ENCODE results near the gene MT1A.

Gene MT1A

GRCh38 chr16:56632156-56632847, 6.2 kb upstream of the MT1A start, which contains the start of gene MT1M:
MT1M (plus strand) TSS chr16:56632659; CDS start chr16:56632732, 73 bp downstream.
- Mint-ChIP-seq H3K36me3 (ENCODE audit: low read depth) (no peaks in the 10 kb centered on the region), H3K4me3 (peak within 1 kb of the TSS; percentile 65), H3K27me3 (peaks cover 68% of the 10 kb centered on the region), H3K4me1 (peaks cover 21% of the 10 kb centered on the region), H3K9me3 (no peaks in the 10 kb centered on the region), H3K27ac (no peak within 1 kb of the TSS)
- ATAC-seq (peak; percentile 27), DNase-seq (no peak)

- Mint-ChIP-seq H3K27me3 (peaks cover 74% of the 10 kb centered on the region), H3K27ac (no peak overlapping the region), H3K36me3 (ENCODE audit: low read depth) (no peaks in the 10 kb centered on the region), H3K4me1 (peaks cover 24% of the 10 kb centered on the region), H3K9me3 (no peaks in the 10 kb centered on the region), H3K4me3 (peak overlapping the region; percentile 65)
- ATAC-seq (no peak), DNase-seq (no peak)
Observed at GRCh38 chr16:56632848-56633365, 5.6 kb upstream of the MT1A start.

DNA sequence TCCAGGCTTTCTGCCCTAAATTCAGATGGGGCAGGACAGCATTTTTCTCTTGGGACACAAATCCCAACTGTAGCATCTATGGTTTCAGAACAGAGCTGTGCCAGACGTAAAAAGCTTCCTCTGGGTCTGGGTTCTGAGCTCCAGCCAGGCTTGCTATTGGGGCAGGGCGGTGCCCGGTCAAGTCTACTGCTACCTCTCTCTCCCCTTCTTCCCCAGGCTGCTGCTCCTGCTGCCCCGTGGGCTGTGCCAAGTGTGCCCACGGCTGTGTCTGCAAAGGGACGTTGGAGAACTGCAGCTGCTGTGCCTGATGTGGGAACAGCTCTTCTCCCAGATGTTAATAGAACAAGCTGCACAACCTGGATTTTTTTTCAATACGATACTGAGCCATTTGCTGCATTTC, 4.9 kb upstream of the MT1A start:
- H3K9me3 Mint-ChIP-seq, result no peaks in the 10 kb centered on the region
- H3K27ac Mint-ChIP-seq, result no peak overlapping the region
- H3K4me3 Mint-ChIP-seq, result no peak overlapping the region
- peaks cover 78% of the 10 kb centered on the region for H3K27me3 Mint-ChIP-seq
- DNase-seq, result no peak
- H3K4me1 Mint-ChIP-seq, result peaks cover 27% of the 10 kb centered on the region
- no peaks in the 10 kb centered on the region for H3K36me3 Mint-ChIP-seq (ENCODE audit: low read depth)
- no peak for ATAC-seq

DNA sequence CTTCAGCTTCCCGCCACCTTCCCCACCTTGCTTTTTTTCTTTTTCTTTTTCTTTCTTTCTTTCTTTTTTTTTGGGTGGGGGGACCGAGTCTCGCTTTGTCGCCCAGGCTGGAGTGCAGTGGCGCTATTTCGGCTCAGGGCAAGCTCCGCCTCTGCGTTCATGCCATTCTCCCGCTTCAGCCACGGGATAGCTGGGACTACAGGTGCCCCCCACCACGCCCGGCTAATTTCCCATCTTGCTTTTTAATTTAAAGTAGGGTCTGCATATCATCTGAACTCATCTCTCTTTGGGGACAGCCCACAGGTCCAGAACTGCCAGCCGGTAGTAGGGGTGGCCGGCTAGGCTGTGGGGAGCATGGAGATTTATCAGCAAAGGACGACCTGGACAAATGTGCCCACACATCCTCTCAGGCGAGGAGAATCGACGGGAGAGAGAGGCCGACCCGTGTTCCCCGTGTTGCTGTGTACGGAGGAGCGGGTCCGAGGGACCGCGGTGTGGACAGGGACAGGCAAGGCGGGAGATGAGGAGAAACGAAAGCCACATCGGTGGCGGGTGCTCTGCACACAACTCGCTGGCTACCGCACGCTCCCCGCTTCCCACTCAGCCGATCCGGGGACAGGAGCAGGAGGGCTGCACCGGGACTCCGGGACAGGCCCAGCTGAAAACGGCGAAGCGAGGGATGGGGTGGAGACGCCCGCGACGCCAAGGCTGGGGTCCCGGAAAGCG, 3.6 kb upstream of the MT1A start:
- Mint-ChIP-seq H3K4me3 (peak overlapping the region; percentile 64), H3K27me3 (peaks cover 87% of the 10 kb centered on the region), H3K27ac (no peak overlapping the region), H3K9me3 (no peaks in the 10 kb centered on the region), H3K36me3 (ENCODE audit: low read depth) (no peaks in the 10 kb centered on the region), H3K4me1 (peaks cover 26% of the 10 kb centered on the region)
- no peak for DNase-seq
- no peak for ATAC-seq

DNA sequence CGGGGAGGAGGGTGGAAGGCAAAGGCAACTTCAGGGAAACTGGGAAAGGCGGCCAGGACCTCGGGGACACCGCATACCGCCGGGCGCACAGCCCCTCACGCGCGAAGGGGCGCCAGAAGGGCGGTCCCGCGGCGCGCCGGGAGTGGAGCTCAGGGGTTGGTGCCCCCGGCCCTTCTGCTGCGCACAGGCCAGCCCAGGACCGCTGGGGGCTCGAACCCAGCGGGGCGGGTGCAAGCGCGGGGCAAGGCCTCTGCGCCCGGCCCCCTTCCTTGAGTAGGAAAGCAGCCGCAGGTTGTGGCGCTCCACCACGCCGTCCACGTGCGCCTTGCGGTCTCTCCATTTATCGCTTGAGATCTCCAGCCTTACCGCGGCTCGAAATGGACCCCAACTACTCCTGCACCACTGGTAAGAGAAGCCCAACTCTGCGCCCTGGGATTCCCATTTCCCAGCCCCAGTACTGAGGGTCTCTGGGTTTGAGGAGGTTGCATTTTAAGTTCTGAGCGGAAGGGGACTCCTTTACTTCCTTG, 3.0 kb upstream of the MT1A start:
- H3K4me3 Mint-ChIP-seq, result peak overlapping the region; percentile 53
- peaks cover 88% of the 10 kb centered on the region for H3K27me3 Mint-ChIP-seq
- H3K36me3 Mint-ChIP-seq (ENCODE audit: low read depth), result no peaks in the 10 kb centered on the region
- no peak for ATAC-seq
- H3K4me1 Mint-ChIP-seq, result peaks cover 24% of the 10 kb centered on the region
- H3K9me3 Mint-ChIP-seq, result no peaks in the 10 kb centered on the region
- DNase-seq, result peak; percentile 20
- H3K27ac Mint-ChIP-seq, result no peak overlapping the region

DNA sequence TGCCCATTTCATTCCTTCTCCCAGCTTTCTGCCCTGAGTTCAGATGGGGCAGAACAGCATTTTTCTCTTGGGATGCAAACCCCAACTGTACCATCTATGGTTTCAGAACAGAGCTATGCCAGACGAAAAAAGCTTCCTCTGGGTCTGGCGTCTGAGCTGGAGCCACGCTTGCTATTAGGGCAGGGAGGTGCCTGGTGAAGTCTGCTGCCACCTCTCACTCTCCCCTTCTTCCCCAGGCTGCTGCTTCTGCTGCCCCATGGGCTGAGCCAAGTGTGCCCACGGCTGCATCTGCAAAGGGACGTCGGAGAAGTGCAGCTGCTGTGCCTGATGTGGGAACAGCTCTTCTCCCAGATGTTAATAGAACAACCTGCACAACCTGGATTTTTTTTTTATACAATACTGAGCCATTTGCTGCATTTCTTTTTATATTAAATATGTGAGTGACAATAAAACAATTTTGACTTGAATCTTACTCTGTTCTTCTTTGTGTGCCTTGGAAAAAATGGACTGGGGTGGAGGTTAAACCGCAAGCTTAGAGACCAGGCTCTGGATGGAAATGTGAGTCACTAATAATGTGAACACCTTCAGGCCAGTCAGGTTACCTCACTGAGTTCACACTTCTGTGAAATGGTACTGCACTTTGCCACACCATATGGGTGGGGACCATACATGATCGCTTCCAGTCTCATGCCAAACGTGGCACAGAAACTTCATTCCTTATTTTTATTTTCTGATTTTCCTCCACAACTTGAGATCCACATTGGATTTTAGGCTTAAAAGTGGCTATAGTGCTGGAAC, 1.7 kb upstream of the MT1A start:
- no peak for DNase-seq
- peaks cover 22% of the 10 kb centered on the region for H3K4me1 Mint-ChIP-seq
- H3K36me3 Mint-ChIP-seq (ENCODE audit: low read depth), result no peaks in the 10 kb centered on the region
- H3K27me3 Mint-ChIP-seq, result peaks cover 86% of the 10 kb centered on the region
- no peaks in the 10 kb centered on the region for H3K9me3 Mint-ChIP-seq
- H3K4me3 Mint-ChIP-seq, result no peak overlapping the region
- ATAC-seq, result no peak
- H3K27ac Mint-ChIP-seq, result no peak overlapping the region

DNA sequence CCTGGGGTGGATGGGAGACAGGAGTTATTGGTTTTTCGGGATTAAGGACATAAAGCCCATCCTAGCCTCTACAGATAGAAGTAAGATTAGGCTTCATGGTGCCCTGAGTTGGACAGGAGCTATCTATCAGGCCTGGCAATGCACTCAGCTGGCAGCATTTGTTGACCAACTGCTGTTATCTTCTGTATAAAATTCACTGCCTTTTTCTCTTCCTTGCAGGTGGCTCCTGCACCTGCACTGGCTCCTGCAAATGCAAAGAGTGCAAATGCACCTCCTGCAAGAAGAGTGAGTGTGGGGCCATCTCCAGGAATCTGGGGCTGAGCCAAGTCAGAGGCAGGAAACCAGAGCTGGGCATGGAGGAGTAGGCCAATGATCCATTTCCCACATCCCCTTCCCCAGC, 579 bp downstream of the MT1A start:
- Mint-ChIP-seq H3K4me3 (no peak overlapping the region), H3K36me3 (ENCODE audit: low read depth) (no peaks in the 10 kb centered on the region), H3K9me3 (no peaks in the 10 kb centered on the region), H3K27ac (no peak overlapping the region), H3K27me3 (peaks cover 68% of the 10 kb centered on the region), H3K4me1 (peaks cover 34% of the 10 kb centered on the region)
- DNase-seq (no peak), ATAC-seq (no peak)

- H3K4me3 Mint-ChIP-seq, result no peak overlapping the region
- no peaks in the 10 kb centered on the region for H3K9me3 Mint-ChIP-seq
- no peak overlapping the region for H3K27ac Mint-ChIP-seq
- DNase-seq (no peak), ATAC-seq (no peak)
- H3K4me1 Mint-ChIP-seq, result peaks cover 35% of the 10 kb centered on the region
- H3K36me3 Mint-ChIP-seq (ENCODE audit: low read depth), result no peaks in the 10 kb centered on the region
- H3K27me3 Mint-ChIP-seq, result peaks cover 58% of the 10 kb centered on the region
Observed at GRCh38 chr16:56640076-56640475, 1.6 kb downstream of the MT1A start.

DNA sequence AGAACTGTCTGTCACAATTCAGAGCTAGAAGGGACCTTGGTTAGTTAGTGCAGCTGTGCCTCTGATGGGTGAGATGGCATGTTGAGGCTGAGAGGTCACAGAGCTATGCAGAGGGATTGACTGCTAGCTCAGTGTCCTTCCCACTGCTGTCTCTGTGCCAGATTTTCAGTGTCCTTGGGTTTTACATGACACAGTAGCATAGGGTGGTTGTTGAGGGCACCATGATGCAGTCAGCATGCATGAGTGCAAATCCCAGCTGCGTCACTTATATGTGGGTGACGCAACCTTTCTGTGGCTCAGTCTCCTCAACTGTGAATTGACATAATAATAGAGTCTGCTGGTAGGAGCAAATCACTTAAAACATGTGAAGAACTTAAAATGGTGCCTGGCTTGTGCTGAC, 2.7 kb downstream of the MT1A start:
- Mint-ChIP-seq H3K36me3 (ENCODE audit: low read depth) (no peaks in the 10 kb centered on the region), H3K27me3 (peaks cover 53% of the 10 kb centered on the region), H3K4me1 (peaks cover 31% of the 10 kb centered on the region), H3K27ac (no peak overlapping the region), H3K9me3 (no peaks in the 10 kb centered on the region), H3K4me3 (no peak overlapping the region)
- ATAC-seq (no peak), DNase-seq (no peak)

GRCh38 chr16:56643080-56643778, 4.8 kb downstream of the MT1A start:
- Mint-ChIP-seq H3K4me1 (peaks cover 24% of the 10 kb centered on the region), H3K9me3 (no peaks in the 10 kb centered on the region), H3K27ac (peak overlapping the region; percentile 35), H3K27me3 (peaks cover 36% of the 10 kb centered on the region), H3K36me3 (ENCODE audit: low read depth) (no peaks in the 10 kb centered on the region), H3K4me3 (peak overlapping the region; percentile 59)
- peak; percentile 100 for ATAC-seq
- peak; percentile 81 for DNase-seq

- H3K9me3 Mint-ChIP-seq, result no peaks in the 10 kb centered on the region
- no peak for ATAC-seq
- H3K27me3 Mint-ChIP-seq, result peaks cover 32% of the 10 kb centered on the region
- H3K27ac Mint-ChIP-seq, result peak overlapping the region; percentile 35
- H3K36me3 Mint-ChIP-seq (ENCODE audit: low read depth), result no peaks in the 10 kb centered on the region
- no peak for DNase-seq
- peak overlapping the region; percentile 59 for H3K4me3 Mint-ChIP-seq
- H3K4me1 Mint-ChIP-seq, result peaks cover 24% of the 10 kb centered on the region
Observed at GRCh38 chr16:56643833-56644232, 5.4 kb downstream of the MT1A start.

GRCh38 chr16:56645311-56645710, 6.8 kb downstream of the MT1A start:
- peaks cover 24% of the 10 kb centered on the region for H3K4me1 Mint-ChIP-seq
- no peaks in the 10 kb centered on the region for H3K36me3 Mint-ChIP-seq (ENCODE audit: low read depth)
- H3K27ac Mint-ChIP-seq, result no peak overlapping the region
- ATAC-seq, result no peak
- H3K4me3 Mint-ChIP-seq, result no peak overlapping the region
- no peaks in the 10 kb centered on the region for H3K9me3 Mint-ChIP-seq
- DNase-seq, result no peak
- H3K27me3 Mint-ChIP-seq, result peaks cover 17% of the 10 kb centered on the region

- Mint-ChIP-seq H3K36me3 (ENCODE audit: low read depth) (no peaks in the 10 kb centered on the region), H3K27me3 (peaks cover 13% of the 10 kb centered on the region), H3K4me1 (peaks cover 24% of the 10 kb centered on the region), H3K4me3 (no peak overlapping the region), H3K9me3 (no peaks in the 10 kb centered on the region), H3K27ac (no peak overlapping the region)
- no peak for DNase-seq
- ATAC-seq, result no peak
Observed at GRCh38 chr16:56645838-56646237, 7.4 kb downstream of the MT1A start.
